Esophagus muscularis mucosa (tissue), 4 donors: Measurements from ENCODE around the gene TADA2B. TPM values are rescaled to one million over a fixed set of nuclear protein-coding genes. Genes with fewer than 3 reads are reported as not detected.

Source experiments
- DNase-seq: peaks from one replicate; pipeline ENCODE4 v3.0.0-alpha.2; 2017; ENCODE audit errors: extremely low spot score
- H3K27ac ChIP-seq, 4 donors: fragments of 200-600 bp; sonication (generic); replicated peaks in 1 of 4; 1 replicate in 3 of 4; 2 replicates in 1 of 4; pipeline ENCODE4 v1.5.1; 2016 to 2019; ENCODE audit warnings: mild to moderate bottlenecking in 1 of 4
- H3K27me3 ChIP-seq, 4 donors: fragments of 200-600 bp; sonication (generic); one replicate each; pipeline versions ENCODE4 v1.5.1 to v1.6.0; 2016 to 2019
- H3K36me3 ChIP-seq, 4 donors: fragments of 200-600 bp; sonication (generic); one replicate each; pipeline ENCODE4 v1.5.1; 2016 to 2019
- H3K4me1 ChIP-seq, 4 donors: fragments of 200-600 bp; sonication (generic); one replicate each; pipeline ENCODE4 v1.5.1; 2016 to 2019
- H3K4me3 ChIP-seq, 4 donors: fragments of 200-600 bp; sonication (generic); 1 replicate in 2 of 4; 2 replicates in 2 of 4; pipeline ENCODE4 v1.5.1; 2016 to 2019; ENCODE audit warnings: mild to moderate bottlenecking in 4 of 4, moderate library complexity in 1 of 4
- H3K9me3 ChIP-seq, 4 donors: fragments of 200-600 bp; sonication (generic); 1 replicate in 3 of 4; 2 replicates in 1 of 4; pipeline ENCODE4 v1.5.1; 2016 to 2019
- CTCF ChIP-seq, 3 experiments: fragments of 200-600 bp in 2 of 3; fragments of 450-650 bp in 1 of 3; sonication (generic) in 2 of 3; IDR thresholded peaks; one replicate each; pipeline ENCODE4 v1.5.1; 2017 to 2019; ENCODE audit warnings: antibody characterized with exemption in 3 of 3, mild to moderate bottlenecking in 2 of 3, moderate library complexity in 1 of 3
- EP300 ChIP-seq: sonication (generic); formaldehyde crosslinking; IDR thresholded peaks from one replicate; pipeline ENCODE4 v1.6.1; 2017; ENCODE audit warnings: antibody characterized with exemption
- POLR2A ChIP-seq: fragments of 450-650 bp; IDR thresholded peaks from one replicate; pipeline ENCODE4 v1.6.1; 2017; ENCODE audit warnings: antibody characterized with exemption, moderate library complexity, mild to moderate bottlenecking, low read depth
- POLR2AphosphoS5 ChIP-seq, 2 donors: sonication (generic); formaldehyde crosslinking; IDR thresholded peaks; one replicate each; pipeline ENCODE4 v1.6.1; 2017; ENCODE audit warnings: antibody characterized with exemption in 2 of 2
- WGBS: methylation state at CpG from one replicate; pipeline ENCODE4 v1.1.5; 2018; 5-methylcytosine and 5-hydroxymethylcytosine counted together
- intact Hi-C: fragments of 100-400 bp; cut with DNase I; formaldehyde crosslinking; loops from one replicate; pipeline ENCODE4 v1.15.1; 2023
- total RNA-seq, 4 donors: library from RNA; depleted of rRNA; stranded (reverse); fragments of >200 nt; gene quantifications; one replicate each; pipeline versions ENCODE4 v1.1.0 to v1.2.1, GENCODE V29; 2016

The TADA2B gene
- 10 to 100 TPM; 19.9 to 31.7 (median 26.3) TPM for total RNA-seq

GRCh38 chr4:7043284-7044136 lies at the start of gene TADA2B:
Gene TADA2B (plus strand): TSS chr4:7043372. CDS start chr4:7043580, 208 bp downstream.
- Histone ChIP-seq H3K9me3 (no peaks in the 10 kb centered on the region), H3K4me1 (peaks cover 41 to 59% (median 53%) of the 10 kb centered on the region in 4 donors), H3K27ac (peak within 1 kb of the TSS; percentile 90 to 94 (median 92)), H3K27me3 (no peaks in the 10 kb centered on the region), H3K4me3 (peak within 1 kb of the TSS; percentile 95 to 100 (median 98)), H3K36me3 (no peaks in the 10 kb centered on the region)
- TF ChIP-seq POLR2A (no peak), POLR2AphosphoS5 (IDR thresholded peaks at IDR 0.05) (peak in 1 of 2 donors; percentile 31), CTCF (IDR thresholded peaks at IDR 0.05) (no peak), EP300 (no peak)
- intact Hi-C loops = loop anchor here (1.0 to 10.0 kb wide), 3 partner anchors 27 to 329 kb away; partner anchors contain the start of genes BLOC1S4 and KIAA0232
- 0% methylated on average over 22 of the region's 119 CpGs for WGBS
- DNase-seq = no peak

- intact Hi-C loops = no loop called here
- 94% methylated on average over 12 of the region's 12 CpGs for WGBS
Measured at GRCh38 chr4:6996481-6996880, 46.7 kb upstream of the TADA2B start.

GRCh38 chr4:6999172-7000086 lies 43.7 kb upstream of the TADA2B start:
- Histone ChIP-seq H3K27me3 (no peaks in the 10 kb centered on the region), H3K36me3 (peaks cover 53 to 100% (median 91%) of the 10 kb centered on the region in 4 donors), H3K9me3 (no peaks in the 10 kb centered on the region), H3K4me1 (no peaks in the 10 kb centered on the region), H3K27ac (no peak overlapping the region), H3K4me3 (no peak overlapping the region)
- no peak for TF ChIP-seq EP300
- no peak for TF ChIP-seq POLR2A
- TF ChIP-seq CTCF (IDR thresholded peaks at IDR 0.05) = no peak
- no peak for TF ChIP-seq POLR2AphosphoS5 (IDR thresholded peaks at IDR 0.05)
- intact Hi-C loops = no loop called here
- 77% methylated on average over 8 of the region's 14 CpGs for WGBS
- DNase-seq = no peak

More at GRCh38 chr4:6996481-6996880, 46.7 kb upstream of the TADA2B start:
- H3K27me3 ChIP-seq = no peaks in the 10 kb centered on the region
- H3K27ac ChIP-seq = no peak overlapping the region
- peaks cover 3 to 16% (median 11%) of the 10 kb centered on the region in 4 donors for H3K4me1 ChIP-seq
- no peak overlapping the region for H3K4me3 ChIP-seq
- H3K36me3 ChIP-seq = peaks cover 40 to 82% (median 70%) of the 10 kb centered on the region in 4 donors
- TF ChIP-seq EP300 (no peak), POLR2AphosphoS5 (IDR thresholded peaks at IDR 0.05) (no peak), POLR2A (no peak), CTCF (IDR thresholded peaks at IDR 0.05) (no peak)
- no peaks in the 10 kb centered on the region for H3K9me3 ChIP-seq
- DNase-seq = no peak

- WGBS = 95% methylated on average over 16 of the region's 18 CpGs
- Histone ChIP-seq H3K9me3 (no peaks in the 10 kb centered on the region), H3K36me3 (peaks cover 50 to 100% (median 89%) of the 10 kb centered on the region in 4 donors), H3K27me3 (no peaks in the 10 kb centered on the region), H3K4me1 (no peaks in the 10 kb centered on the region), H3K4me3 (no peak overlapping the region), H3K27ac (no peak overlapping the region)
- TF ChIP-seq CTCF (IDR thresholded peaks at IDR 0.05) = no peak
- TF ChIP-seq EP300 = no peak
- no peak for TF ChIP-seq POLR2AphosphoS5 (IDR thresholded peaks at IDR 0.05)
- TF ChIP-seq POLR2A = no peak
- no peak for DNase-seq
- intact Hi-C loops = no loop called here
Measured at GRCh38 chr4:7000421-7001176, 42.6 kb upstream of the TADA2B start.
